GM19099 (cell line): ENCODE data around the gene FOXO4.
A peak's percentile ranks its signal among the peaks of the same experiment; 100 is the strongest.

ENCODE experiments used
- POLR2A ChIP-seq: IDR thresholded peaks from 3 replicates; pipeline ENCODE4 v1.6.1; 2011; ENCODE audit warnings: low read depth; ENCODE audit not compliant: insufficient read length; ENCODE audit errors: extremely low read depth

FOXO4 gene

GRCh38 chrX:71091263-71091662 lies 4.4 kb upstream of the FOXO4 start:
- TF ChIP-seq POLR2A = no peak

- no peak for TF ChIP-seq POLR2A
These were observed 618 bp upstream of the FOXO4 start for GRCh38 chrX:71095033-71095432.

- no peak for TF ChIP-seq POLR2A
These were observed 519 bp downstream of the FOXO4 start for GRCh38 chrX:71095981-71096759.

GRCh38 chrX:71096760-71097032 lies 1.0 kb downstream of the FOXO4 start:
- no peak for TF ChIP-seq POLR2A

- TF ChIP-seq POLR2A = no peak
These were observed 2.7 kb downstream of the FOXO4 start for GRCh38 chrX:71098302-71098701.

GRCh38 chrX:71098951-71099506 lies 3.4 kb downstream of the FOXO4 start:
- no peak for TF ChIP-seq POLR2A

- no peak for TF ChIP-seq POLR2A
These were observed 4.1 kb downstream of the FOXO4 start for GRCh38 chrX:71099736-71100135.

- no peak for TF ChIP-seq POLR2A
These were observed 5.2 kb downstream of the FOXO4 start for GRCh38 chrX:71100581-71101505.

GRCh38 chrX:71102292-71102691 lies 6.6 kb downstream of the FOXO4 start:
- no peak for TF ChIP-seq POLR2A

- TF ChIP-seq POLR2A = peak; percentile 11
These were observed 7.7 kb downstream of the FOXO4 start for GRCh38 chrX:71103110-71103983.

GRCh38 chrX:71105628-71106027 lies 10.0 kb downstream of the FOXO4 start:
- TF ChIP-seq POLR2A = no peak

- TF ChIP-seq POLR2A = no peak
These were observed 10.8 kb downstream of the FOXO4 start, which contains the start of gene CXorf65 for GRCh38 chrX:71106427-71106826. CXorf65 (minus strand) TSS chrX:71106740; CDS start chrX:71106556, 184 bp downstream.

- TF ChIP-seq POLR2A = no peak
These were observed 11.6 kb downstream of the FOXO4 start for GRCh38 chrX:71107245-71107644.

GRCh38 chrX:71107762-71108360 lies 12.2 kb downstream of the FOXO4 start:
- TF ChIP-seq POLR2A = no peak
